Spleen (tissue), 7 donors: Measurements from ENCODE around the gene SCN1B.

Experiments used
- CTCF ChIP-seq, 11 experiments: fragments of 200-600 bp in 7 of 11; fragments of 450-650 bp in 4 of 11; sonication (generic) in 4 of 11; IDR thresholded peaks in 8 of 11; conservative IDR thresholded peaks in 3 of 11; 1 replicate in 7 of 11; 2 replicates in 4 of 11; pipeline versions ENCODE4 v1.4.0 to v1.8.0; 2016 to 2021; ENCODE audit warnings: antibody characterized with exemption in 11 of 11, inconsistent platforms in 4 of 11, mild to moderate bottlenecking in 1 of 11
- POLR2A ChIP-seq, 3 donors: fragments of 450-650 bp; IDR thresholded peaks; one replicate each; pipeline ENCODE4 v1.5.1; 2017; ENCODE audit warnings: antibody characterized with exemption in 3 of 3, mild to moderate bottlenecking in 1 of 3
- donor health status: DM: no; HTN: no; CAD: no; lungs with moderate emphysema.
- donor health status: DM: no; HTN: no; CAD: no.
- donor health status: DM: no; HTN: no; CAD: no.

GRCh38 chr19:34995551-34995950 lies 34.7 kb upstream of the SCN1B start:
- TF ChIP-seq POLR2A (IDR thresholded peaks at IDR 0.05): no peak
- no peak for TF ChIP-seq CTCF (IDR thresholded peaks at IDR 0.05 in 8 of 11, conservative IDR thresholded peaks at IDR 0.05 in 3 of 11)
